Progenitor cell of endocrine pancreas (in vitro differentiated cells): Measurements from ENCODE around the gene IQGAP3. TPM values are rescaled to one million over a fixed set of nuclear protein-coding genes. Genes with fewer than 3 reads are reported as not detected.

Source experiments
- DNase-seq: peaks from one replicate; pipeline ENCODE4 v3.0.0; 2021; ENCODE audit warnings: low spot score; ENCODE audit not compliant: unreplicated experiment
- H3K27ac Mint-ChIP-seq: 2 replicates; pipeline ENCODE4 v1.8.0; 2021; ENCODE audit warnings: mild to moderate bottlenecking, moderate library complexity, mixed read lengths
- H3K27me3 Mint-ChIP-seq: 2 replicates; pipeline ENCODE4 v1.8.0; 2021; ENCODE audit warnings: mixed read lengths
- H3K36me3 Mint-ChIP-seq: 2 replicates; pipeline ENCODE4 v1.8.0; 2022; ENCODE audit warnings: mixed read lengths; ENCODE audit not compliant: insufficient read depth
- H3K4me1 Mint-ChIP-seq: 2 replicates; pipeline ENCODE4 v1.8.0; 2021; ENCODE audit warnings: low read depth, mixed read lengths
- H3K4me3 Mint-ChIP-seq: 2 replicates; pipeline ENCODE4 v1.8.0; 2021; ENCODE audit warnings: low read depth, mild to moderate bottlenecking, moderate library complexity, mixed read lengths
- H3K9me3 Mint-ChIP-seq: 2 replicates; pipeline ENCODE4 v1.8.0; 2021; ENCODE audit warnings: low read depth, mixed read lengths
- total RNA-seq: library from RNA; stranded (reverse); gene quantifications from 2 replicates; pipeline ENCODE4 v1.2.1, GENCODE V29; 2021
- TF ChIP-seq, protein P1 (sequence below): fragments of 200-600 bp; sonication (generic); IDR thresholded peaks from one replicate; pipeline ENCODE4 v1.5.0; 2021; ENCODE audit warnings: antibody characterized with exemption, mild to moderate bottlenecking; ENCODE audit not compliant: unreplicated experiment

IQGAP3 gene
- total RNA-seq, 1 donor from 2014 or later: 29.6 TPM

DNA sequence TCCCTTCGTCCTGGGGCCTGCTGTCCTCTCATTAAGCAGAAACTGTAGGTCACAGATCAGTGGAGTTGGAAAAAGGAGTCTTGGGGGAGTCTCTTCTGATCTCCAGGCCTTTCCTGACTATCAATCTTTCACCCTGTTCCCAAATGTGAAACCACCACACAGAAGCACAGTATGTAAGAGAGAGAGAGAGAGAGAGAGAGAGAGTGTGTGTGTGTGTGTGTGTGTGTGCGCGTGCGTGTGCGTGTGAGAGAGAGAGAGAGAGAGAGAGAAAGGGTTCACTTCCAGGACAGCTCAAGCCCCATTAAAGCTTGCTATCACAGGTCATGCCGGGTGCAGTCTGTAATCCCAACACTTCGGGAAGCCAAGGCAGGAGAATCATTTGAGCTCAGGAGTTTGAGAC, 5.7 kb upstream of the IQGAP3 start:
- no peak for DNase-seq
- Mint-ChIP-seq H3K27ac (peak overlapping the region; percentile 9), H3K27me3 (peaks cover 14% of the 10 kb centered on the region), H3K4me1 (peaks cover 3% of the 10 kb centered on the region), H3K9me3 (no peaks in the 10 kb centered on the region), H3K36me3 (no peaks in the 10 kb centered on the region), H3K4me3 (no peak overlapping the region)
- TF ChIP-seq, protein P1, sequence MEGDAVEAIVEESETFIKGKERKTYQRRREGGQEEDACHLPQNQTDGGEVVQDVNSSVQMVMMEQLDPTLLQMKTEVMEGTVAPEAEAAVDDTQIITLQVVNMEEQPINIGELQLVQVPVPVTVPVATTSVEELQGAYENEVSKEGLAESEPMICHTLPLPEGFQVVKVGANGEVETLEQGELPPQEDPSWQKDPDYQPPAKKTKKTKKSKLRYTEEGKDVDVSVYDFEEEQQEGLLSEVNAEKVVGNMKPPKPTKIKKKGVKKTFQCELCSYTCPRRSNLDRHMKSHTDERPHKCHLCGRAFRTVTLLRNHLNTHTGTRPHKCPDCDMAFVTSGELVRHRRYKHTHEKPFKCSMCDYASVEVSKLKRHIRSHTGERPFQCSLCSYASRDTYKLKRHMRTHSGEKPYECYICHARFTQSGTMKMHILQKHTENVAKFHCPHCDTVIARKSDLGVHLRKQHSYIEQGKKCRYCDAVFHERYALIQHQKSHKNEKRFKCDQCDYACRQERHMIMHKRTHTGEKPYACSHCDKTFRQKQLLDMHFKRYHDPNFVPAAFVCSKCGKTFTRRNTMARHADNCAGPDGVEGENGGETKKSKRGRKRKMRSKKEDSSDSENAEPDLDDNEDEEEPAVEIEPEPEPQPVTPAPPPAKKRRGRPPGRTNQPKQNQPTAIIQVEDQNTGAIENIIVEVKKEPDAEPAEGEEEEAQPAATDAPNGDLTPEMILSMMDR: no peak

- Mint-ChIP-seq H3K36me3 (no peaks in the 10 kb centered on the region), H3K4me1 (peaks cover 4% of the 10 kb centered on the region), H3K27ac (no peak overlapping the region), H3K4me3 (no peak overlapping the region), H3K27me3 (peaks cover 19% of the 10 kb centered on the region), H3K9me3 (no peaks in the 10 kb centered on the region)
- no peak for DNase-seq
- TF ChIP-seq, protein P1: no peak
Measured at GRCh38 chr1:156577550-156577949, 5.2 kb upstream of the IQGAP3 start.

DNA sequence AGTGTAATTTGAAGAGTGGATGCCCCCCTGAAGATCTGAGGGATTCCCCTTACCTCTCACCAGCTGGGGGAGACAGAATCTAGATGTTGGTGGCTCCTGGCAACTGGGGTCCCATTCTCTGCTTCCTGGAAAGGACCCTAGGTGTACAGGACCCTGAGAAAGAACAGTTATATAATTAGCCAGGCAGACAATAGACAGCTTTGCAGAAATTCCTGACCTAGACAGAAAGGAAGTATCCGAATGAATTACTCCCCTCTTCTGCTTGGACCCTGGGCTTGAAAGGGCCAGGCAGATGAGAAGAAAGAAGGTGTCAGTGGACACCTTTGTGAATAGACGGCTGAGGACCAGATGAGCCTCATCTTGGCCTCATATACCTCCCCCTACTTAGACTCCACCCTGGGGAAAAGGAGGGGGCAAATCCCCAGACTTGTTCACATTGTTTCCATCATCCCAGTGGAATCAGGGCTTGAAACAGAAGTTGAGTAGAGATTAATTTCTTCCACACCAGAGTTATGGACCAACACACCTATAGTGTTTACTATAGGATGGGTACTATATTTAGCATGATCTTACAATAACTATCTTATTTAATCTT, 1.8 kb upstream of the IQGAP3 start:
- no peak overlapping the region for H3K4me3 Mint-ChIP-seq
- no peak overlapping the region for H3K27ac Mint-ChIP-seq
- peaks cover 16% of the 10 kb centered on the region for H3K27me3 Mint-ChIP-seq
- TF ChIP-seq, protein P1: no peak
- peaks cover 5% of the 10 kb centered on the region for H3K36me3 Mint-ChIP-seq
- DNase-seq: no peak
- H3K4me1 Mint-ChIP-seq: peaks cover 21% of the 10 kb centered on the region
- H3K9me3 Mint-ChIP-seq: no peaks in the 10 kb centered on the region

GRCh38 chr1:156572663-156573018, 276 bp upstream of the IQGAP3 start:
- H3K9me3 Mint-ChIP-seq: no peaks in the 10 kb centered on the region
- H3K27me3 Mint-ChIP-seq: peaks cover 16% of the 10 kb centered on the region
- TF ChIP-seq, protein P1: no peak
- H3K27ac Mint-ChIP-seq: no peak overlapping the region
- peak overlapping the region; percentile 94 for H3K4me3 Mint-ChIP-seq
- H3K4me1 Mint-ChIP-seq: peaks cover 17% of the 10 kb centered on the region
- H3K36me3 Mint-ChIP-seq: peaks cover 8% of the 10 kb centered on the region
- no peak for DNase-seq

GRCh38 chr1:156571261-156571852, 1.0 kb downstream of the IQGAP3 start:
- no peak for DNase-seq
- H3K36me3 Mint-ChIP-seq: peaks cover 8% of the 10 kb centered on the region
- H3K4me3 Mint-ChIP-seq: peak overlapping the region; percentile 94
- TF ChIP-seq, protein P1: no peak
- H3K9me3 Mint-ChIP-seq: no peaks in the 10 kb centered on the region
- peaks cover 17% of the 10 kb centered on the region for H3K4me1 Mint-ChIP-seq
- peaks cover 16% of the 10 kb centered on the region for H3K27me3 Mint-ChIP-seq
- H3K27ac Mint-ChIP-seq: peak overlapping the region; percentile 90
